AG09309 (cell line): Measurements from ENCODE around the gene CLEC1A.

Source experiments
- DNase-seq: peaks from one replicate; pipeline ENCODE4 v3.0.0-alpha.2; 2010; ENCODE audit warnings: low read depth
- H3K4me3 ChIP-seq: 2 replicates; pipeline ENCODE4 v1.5.1; 2011; ENCODE audit warnings: mild to moderate bottlenecking, low read depth, low read length, moderate library complexity; ENCODE audit not compliant: control insufficient read depth
- CTCF ChIP-seq: IDR thresholded peaks from 2 replicates; pipeline ENCODE4 v1.5.1; 2011; ENCODE audit warnings: mild to moderate bottlenecking, low read depth, low read length, inconsistent platforms; ENCODE audit not compliant: insufficient read depth, control insufficient read depth; ENCODE audit errors: missing control alignments

Gene CLEC1A

GRCh38 chr12:10119066-10119465, 20.3 kb upstream of the CLEC1A start:
- DNase-seq = no peak
- no peak for TF ChIP-seq CTCF
- no peak overlapping the region for H3K4me3 ChIP-seq

- DNase-seq = no peak
- TF ChIP-seq CTCF = no peak
- no peak overlapping the region for H3K4me3 ChIP-seq
These were observed 17.1 kb upstream of the CLEC1A start for GRCh38 chr12:10115890-10116289.

- no peak for DNase-seq
- no peak overlapping the region for H3K4me3 ChIP-seq
- no peak for TF ChIP-seq CTCF
These were observed 16.5 kb upstream of the CLEC1A start for GRCh38 chr12:10115311-10115710.

- no peak for DNase-seq
- H3K4me3 ChIP-seq = no peak overlapping the region
- TF ChIP-seq CTCF = no peak
These were observed 15.1 kb upstream of the CLEC1A start for GRCh38 chr12:10113920-10114319.

GRCh38 chr12:10113075-10113474, 14.3 kb upstream of the CLEC1A start:
- H3K4me3 ChIP-seq = no peak overlapping the region
- no peak for TF ChIP-seq CTCF
- no peak for DNase-seq

DNA sequence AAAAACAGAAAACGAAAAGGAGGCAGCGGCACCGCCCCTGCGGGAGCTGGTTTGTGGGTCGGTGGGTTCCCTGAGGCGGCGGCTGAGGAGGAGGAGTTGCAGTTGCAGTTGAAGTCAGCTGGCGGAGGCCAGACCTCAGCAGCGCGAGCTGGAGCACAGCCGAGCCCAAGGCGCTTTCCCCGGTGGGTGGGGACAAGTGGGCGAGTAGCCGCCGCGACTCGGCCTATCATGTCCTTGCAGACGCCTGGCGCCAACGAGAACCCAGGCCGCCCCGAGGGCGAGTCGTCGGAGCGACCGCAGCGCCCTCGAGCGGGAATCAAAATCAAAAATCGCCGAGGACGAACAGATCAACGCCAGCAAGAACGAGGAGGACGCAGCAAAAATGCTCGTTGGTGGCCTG, 12.7 kb upstream of the CLEC1A start:
- DNase-seq = no peak
- H3K4me3 ChIP-seq = no peak overlapping the region
- no peak for TF ChIP-seq CTCF

DNA sequence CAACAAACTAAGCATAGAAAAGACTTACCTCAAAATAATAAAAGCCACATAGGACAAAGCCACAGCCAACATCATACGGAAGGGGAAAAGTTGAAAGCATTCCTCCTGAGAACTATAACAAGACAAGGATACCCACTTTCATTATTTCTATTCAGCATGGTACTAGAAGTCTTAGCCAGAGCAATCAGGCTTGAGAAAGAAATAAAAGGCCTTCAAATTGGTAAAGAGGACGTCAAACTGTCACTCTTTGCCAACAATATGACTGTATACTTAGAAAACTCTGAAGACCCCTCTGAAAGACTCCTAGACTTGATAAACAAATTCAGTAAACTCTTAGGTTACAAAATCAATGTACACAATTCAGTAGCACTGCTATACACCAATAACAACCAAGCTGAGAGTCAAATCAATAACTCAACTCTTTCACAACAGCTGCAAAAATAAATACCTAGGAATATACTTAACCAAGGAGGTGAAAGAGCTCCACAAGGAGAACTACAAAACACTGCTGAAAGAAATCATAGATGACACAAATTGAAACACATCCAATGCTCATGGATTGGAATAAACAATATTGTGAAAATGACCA, 11.6 kb upstream of the CLEC1A start:
- no peak overlapping the region for H3K4me3 ChIP-seq
- DNase-seq = no peak
- no peak for TF ChIP-seq CTCF
